IMR-90 (cell line): Measurements from ENCODE around the gene ATF4.

Experiments
- CHD1 ChIP-seq: IDR thresholded peaks from 2 replicates; pipeline ENCODE4 v1.6.1; 2012; ENCODE audit warnings: low read depth, low read length, improper control_type of control experiment
- CTCF ChIP-seq: conservative IDR thresholded peaks from 2 replicates; pipeline ENCODE4 v1.5.1; 2012; ENCODE audit warnings: mild to moderate bottlenecking, low read depth, low read length, improper control_type of control experiment
- ELK1 ChIP-seq: fragments of 150-350 bp; IDR thresholded peaks from 2 replicates; pipeline ENCODE4 v1.6.1; 2016; ENCODE audit warnings: low read depth, mild to moderate bottlenecking, low read length, moderate library complexity, borderline replicate concordance
- POLR2A ChIP-seq: IDR thresholded peaks from 2 replicates; pipeline ENCODE4 v1.6.1; 2012; ENCODE audit warnings: mild to moderate bottlenecking, low read depth, low read length
- RAD21 ChIP-seq: IDR thresholded peaks from 2 replicates; pipeline ENCODE4 v1.6.1; 2012; ENCODE audit warnings: low read length, improper control_type of control experiment
- RCOR1 ChIP-seq: IDR thresholded peaks from 2 replicates; pipeline ENCODE4 v1.6.1; 2012; ENCODE audit warnings: mild to moderate bottlenecking, low read length, improper control_type of control experiment; ENCODE audit not compliant: insufficient replicate concordance
- SMC3 ChIP-seq: fragments of 150-350 bp; IDR thresholded peaks from 2 replicates; pipeline ENCODE4 v1.6.1; 2016; ENCODE audit warnings: low read depth, mild to moderate bottlenecking, antibody characterized with exemption, low read length, moderate library complexity

- TF ChIP-seq RAD21 (peak; percentile 96), POLR2A (no peak; the same call in 1 of the 2 replicates), RCOR1 (peak; percentile 79), CTCF (peak; percentile 98), SMC3 (peak; percentile 90), CHD1 (peak; percentile 83; the same call in 1 of the 2 replicates), ELK1 (0 out of 2 replicates have a peak, but pooled peaks have one; percentile 15)
Measured at GRCh38 chr22:39528681-39529486, 8.5 kb downstream of the ATF4 start.
